ENCODE measurements around the gene CADM2.

DNA sequence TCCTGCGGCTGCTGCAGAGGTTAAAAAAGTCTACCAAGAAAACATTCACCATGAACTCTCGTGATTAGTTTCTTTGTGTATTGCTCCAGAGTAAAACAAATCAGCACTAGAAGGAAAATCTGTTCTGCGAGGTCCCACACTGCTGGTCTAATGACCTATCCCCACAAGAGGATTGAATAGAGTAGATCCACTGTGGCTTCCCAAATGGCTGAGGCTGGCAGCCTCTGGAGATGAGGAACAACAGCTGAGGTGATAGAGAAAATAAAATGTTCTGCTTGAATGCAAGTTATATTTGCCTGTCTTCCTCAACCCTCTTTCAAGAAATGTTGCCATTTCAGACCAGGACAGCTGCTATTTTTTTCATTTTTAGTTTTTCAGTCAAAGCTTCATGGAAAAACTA, 883.3 kb downstream of the CADM2 start:
- TF ChIP-seq, protein P1, sequence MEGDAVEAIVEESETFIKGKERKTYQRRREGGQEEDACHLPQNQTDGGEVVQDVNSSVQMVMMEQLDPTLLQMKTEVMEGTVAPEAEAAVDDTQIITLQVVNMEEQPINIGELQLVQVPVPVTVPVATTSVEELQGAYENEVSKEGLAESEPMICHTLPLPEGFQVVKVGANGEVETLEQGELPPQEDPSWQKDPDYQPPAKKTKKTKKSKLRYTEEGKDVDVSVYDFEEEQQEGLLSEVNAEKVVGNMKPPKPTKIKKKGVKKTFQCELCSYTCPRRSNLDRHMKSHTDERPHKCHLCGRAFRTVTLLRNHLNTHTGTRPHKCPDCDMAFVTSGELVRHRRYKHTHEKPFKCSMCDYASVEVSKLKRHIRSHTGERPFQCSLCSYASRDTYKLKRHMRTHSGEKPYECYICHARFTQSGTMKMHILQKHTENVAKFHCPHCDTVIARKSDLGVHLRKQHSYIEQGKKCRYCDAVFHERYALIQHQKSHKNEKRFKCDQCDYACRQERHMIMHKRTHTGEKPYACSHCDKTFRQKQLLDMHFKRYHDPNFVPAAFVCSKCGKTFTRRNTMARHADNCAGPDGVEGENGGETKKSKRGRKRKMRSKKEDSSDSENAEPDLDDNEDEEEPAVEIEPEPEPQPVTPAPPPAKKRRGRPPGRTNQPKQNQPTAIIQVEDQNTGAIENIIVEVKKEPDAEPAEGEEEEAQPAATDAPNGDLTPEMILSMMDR (IDR thresholded peaks at IDR 0.05) = no peak
- TF ChIP-seq POLR2A (IDR thresholded peaks at IDR 0.05) = no peak
